GM15510 (cell line): Measurements from ENCODE around the gene STAT2.
A peak's percentile ranks its signal among the peaks of the same experiment; 100 is the strongest.

Experiments used
- POLR2A ChIP-seq: IDR thresholded peaks from 3 replicates; pipeline ENCODE4 v1.6.1; 2011; ENCODE audit warnings: borderline replicate concordance; ENCODE audit not compliant: insufficient read length; ENCODE audit errors: extremely low read depth

STAT2 gene

DNA sequence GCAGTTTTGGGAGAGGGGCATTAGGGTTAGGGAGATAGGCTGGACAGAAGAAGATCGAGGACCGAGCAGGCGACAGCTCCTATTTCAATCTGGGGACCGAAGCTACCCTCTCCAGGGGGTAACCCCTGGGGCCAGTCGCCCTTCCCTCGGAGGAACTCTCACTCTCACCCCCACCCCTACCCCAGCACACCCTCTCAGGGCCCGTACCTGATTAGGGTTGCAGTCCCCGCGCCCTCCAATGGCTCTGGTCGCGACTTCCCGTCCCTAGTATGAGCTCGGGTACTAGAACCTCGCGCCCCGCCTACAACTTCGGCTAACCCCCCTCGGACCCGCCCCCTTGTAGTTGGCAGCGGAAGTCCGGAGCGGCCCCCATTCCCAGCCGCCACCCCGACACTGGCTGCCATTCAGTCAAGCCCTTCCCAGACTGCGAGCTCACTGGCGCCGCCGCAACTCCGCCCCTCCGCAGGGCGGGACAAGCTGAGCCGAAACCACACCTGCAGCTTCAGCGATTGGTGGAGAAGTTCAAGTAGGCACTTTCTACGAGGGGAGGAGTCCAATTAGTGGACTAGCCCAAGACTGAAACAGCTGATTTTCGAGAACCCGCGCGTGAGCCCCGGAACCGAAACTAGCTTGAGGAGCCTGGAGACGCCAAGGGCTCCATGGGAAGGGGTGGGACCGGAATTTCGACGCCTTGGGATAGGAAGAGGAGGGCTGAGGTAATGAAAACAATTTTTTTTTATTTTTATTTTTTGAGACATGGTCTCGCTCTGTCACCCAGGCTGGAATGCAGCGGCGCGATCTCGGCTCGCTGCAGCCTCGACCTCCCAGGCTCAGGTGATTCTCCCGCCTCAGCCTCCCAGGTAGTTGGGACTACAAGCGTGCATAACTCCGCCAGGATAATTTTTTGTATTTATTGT is at the start of gene STAT2:
STAT2 (minus strand) TSS at position 257 of the 917 bp plus-strand sequence. CDS start 3,536 bp downstream, outside the sequence.
- TF ChIP-seq POLR2A, result peak; percentile 87

DNA sequence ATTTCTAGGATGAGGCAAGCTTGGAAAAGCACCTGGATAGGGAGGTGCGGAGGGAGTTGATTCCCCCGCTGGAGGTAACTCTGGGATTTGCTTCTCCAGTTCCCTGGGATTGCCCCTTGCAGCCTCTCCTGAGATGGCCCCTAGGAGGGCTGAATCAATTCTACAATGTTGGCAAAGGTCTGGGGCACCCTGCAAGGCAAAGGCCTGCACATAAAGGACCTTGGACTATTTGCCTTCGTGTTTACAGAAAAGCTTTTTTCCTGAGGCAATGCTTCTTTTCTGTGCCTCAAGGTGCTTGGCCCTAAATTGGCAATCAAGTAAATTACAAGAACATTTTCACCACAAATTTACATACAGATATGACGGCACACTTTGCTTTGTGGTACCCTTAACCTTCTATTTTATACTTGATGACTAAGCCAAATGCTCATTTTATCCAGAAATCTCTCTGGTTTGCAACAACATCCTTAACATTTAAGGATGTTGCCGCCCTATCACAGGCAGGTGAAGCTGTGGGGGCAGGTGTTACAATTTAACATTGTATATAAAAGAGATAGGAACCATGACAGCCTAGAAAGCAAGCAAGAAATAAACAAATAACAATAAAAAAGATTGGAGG is 49.0 kb upstream of the STAT2 start:
- no peak for TF ChIP-seq POLR2A

DNA sequence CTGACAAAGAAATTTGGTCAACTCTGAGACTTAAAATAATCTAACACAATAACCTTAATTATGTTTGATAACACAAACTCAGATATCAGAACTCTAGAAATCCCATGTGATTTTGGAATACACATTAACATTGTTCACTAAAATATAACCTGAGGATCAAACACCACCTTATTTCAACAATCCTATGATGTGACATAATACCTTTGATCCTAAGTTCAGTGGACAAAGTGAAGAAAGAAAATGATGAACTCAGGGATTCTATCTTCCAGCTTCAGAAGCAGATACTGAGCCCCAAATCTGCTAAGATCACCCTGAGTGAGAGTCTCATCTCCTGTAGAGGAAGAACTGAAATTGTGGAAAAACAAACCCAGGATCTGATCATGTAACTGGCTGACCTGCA is 38.4 kb upstream of the STAT2 start:
- no peak for TF ChIP-seq POLR2A

DNA sequence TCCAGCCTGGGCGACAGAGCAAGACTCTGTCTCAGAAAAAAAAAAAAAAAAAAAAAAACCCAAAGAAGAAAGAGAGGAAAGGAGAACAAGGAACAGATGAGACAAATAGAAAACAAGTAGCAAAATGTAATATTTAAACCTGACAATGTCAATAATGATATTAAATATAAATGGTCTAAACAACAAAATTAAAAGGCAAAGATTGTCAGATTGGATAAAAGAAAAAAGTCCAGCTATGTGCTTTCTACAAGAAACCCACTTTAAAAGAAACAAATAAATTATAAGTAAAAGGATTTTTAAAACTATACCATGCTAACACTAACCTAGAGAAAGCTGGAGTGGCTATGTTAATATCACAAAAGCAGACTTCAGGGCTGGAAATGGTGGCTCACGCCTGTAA is 32.4 kb upstream of the STAT2 start:
- TF ChIP-seq POLR2A, result no peak

DNA sequence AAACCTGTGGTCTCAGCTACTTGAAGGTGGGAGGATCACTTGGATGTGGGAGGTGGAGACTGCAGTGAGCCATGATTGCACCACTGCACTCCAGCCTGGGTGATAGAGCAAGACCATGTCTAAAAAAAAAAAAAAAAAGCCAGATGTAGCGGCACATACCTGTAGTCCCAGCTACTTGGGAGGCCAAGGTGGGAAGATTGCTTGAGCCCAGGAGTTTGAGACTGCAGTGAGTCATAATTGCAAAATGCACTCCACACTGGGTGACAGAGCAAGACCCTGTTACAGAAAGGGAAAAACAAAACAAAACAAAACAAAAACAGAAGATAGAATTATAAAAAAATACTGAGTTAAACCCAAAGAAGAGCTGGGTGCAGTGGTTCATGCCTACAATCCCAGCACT is 31.8 kb upstream of the STAT2 start:
- no peak for TF ChIP-seq POLR2A

DNA sequence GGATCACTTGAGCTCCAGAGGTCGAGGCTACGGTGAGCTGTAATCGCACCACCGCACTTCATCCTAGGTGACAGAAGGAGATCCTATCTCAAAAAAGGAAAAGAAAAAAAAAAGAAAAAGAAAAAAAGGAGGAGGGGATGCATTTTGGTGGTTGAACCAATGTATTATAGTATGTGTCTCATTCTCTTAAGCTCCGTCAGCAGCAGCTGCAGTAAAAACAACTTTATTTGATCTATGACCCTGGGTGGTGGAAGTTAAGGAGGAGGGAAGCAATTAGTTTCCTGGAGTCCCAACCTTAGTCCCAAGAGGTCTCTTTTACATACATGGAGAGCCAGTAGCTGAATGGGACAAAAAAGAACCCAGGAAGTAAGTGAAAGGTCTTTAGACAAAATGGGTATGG is 29.5 kb upstream of the STAT2 start:
- no peak for TF ChIP-seq POLR2A

DNA sequence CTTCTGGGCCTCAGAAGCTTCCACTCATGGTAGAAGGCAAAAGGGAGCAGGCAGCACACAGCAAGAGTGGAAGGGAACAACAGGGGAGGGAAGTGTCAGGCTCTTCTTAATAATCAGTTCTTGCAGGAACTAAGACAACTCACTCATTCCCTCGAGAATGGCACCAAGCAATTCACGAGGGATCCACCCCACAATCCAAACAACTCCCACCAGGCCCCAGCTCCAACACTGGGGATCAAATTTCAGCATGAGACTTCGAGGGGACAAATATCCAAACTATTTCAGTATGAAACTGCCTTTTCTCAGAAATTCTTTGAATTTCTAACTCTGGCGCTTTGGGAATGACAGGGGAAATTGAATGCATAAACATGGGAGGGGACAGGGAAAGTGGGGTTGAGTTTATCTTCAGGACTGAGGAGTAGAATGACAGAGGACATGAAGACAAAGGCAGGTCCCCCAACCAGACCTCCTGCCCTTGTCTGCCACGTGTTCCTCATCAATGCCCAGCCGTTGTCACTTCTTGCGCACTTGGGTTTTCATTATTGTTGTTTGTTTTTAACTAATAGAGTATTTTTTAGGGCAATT is 27.3 kb upstream of the STAT2 start:
- TF ChIP-seq POLR2A, result no peak

DNA sequence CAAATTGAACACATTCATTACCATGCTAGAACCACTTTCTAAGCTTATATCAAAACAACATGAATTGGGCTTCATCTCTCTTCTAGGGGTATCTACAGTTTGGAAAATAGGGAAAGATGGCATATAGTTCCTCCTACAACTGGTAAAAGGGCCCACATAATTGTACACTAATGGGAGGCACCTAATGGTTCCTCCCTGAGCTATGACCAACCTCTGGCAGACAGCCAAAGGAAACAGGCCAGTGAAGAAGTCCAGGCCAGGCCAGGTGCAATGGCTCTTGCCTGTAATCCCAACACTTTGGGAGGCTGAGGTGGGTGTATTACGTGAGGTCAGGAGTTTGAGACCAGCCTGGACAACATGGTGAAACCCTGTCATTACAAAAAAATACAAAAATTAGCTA is 26.0 kb upstream of the STAT2 start:
- TF ChIP-seq POLR2A, result no peak

DNA sequence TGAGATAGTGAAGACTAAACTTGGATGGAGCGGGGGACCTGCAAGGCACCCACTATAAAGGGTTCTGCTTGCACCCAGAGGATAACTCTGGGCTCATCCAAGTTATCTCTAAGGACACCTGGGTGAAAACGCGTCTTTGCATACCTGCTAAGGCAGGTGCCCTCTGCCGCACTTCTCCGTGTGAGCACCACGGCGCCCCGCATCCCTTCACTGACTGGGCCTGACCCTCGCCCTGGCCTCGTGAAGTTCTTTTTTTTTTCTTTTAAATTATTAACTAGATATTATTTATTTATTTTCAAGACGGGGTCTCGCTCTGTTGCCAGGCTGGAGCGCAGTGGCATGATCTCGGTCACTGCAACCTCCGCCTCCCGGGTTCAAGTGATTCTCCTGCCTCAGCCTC is 22.7 kb upstream of the STAT2 start:
- TF ChIP-seq POLR2A, result no peak

DNA sequence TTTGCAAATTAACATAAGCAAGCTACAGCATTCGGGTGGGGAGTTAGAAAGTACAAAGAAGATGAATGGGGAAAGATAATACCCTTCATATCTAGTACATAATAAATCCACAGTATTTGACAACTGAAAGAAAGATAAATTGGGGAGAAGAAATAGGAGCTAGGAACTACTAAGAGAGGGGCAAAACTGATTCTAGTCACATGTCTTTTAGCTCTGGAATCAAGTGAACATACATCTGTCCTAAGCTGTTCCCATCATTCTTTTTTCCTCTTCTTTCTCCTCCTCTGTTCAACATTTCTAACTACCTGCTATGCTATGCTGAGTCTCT is 18.0 kb upstream of the STAT2 start:
- no peak for TF ChIP-seq POLR2A

DNA sequence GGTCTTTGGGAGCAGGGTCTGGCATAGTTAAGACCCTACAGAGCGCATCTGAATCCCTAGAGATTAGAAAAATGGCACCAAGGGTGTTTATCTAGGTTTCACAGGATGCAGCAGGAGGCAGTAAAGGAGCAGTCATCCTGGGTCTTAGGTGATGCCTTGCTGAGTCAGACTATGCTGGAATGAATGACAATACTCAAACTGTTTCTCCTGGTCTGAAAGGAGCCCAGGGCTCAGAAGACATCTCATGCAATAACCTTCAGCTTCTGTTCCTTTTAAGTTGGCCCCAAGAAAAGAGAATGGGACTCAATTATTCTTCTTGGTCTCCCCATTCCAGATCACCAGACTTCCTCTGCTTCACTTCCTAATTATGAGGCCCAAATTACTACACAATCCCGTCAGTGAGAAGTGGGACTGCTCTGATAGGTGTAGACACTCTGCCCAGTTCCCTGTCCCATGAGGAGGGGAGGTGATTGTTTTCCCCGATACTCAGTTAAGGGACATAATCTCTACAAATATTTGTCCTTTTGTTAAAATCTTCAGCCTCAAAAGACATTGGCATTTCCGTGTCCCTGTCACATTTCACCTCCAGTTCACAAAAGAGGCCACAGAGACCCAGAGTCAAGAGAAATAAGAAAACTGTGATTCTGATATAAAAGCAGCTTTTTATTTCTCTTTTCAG is 17.5 kb upstream of the STAT2 start:
- no peak for TF ChIP-seq POLR2A

DNA sequence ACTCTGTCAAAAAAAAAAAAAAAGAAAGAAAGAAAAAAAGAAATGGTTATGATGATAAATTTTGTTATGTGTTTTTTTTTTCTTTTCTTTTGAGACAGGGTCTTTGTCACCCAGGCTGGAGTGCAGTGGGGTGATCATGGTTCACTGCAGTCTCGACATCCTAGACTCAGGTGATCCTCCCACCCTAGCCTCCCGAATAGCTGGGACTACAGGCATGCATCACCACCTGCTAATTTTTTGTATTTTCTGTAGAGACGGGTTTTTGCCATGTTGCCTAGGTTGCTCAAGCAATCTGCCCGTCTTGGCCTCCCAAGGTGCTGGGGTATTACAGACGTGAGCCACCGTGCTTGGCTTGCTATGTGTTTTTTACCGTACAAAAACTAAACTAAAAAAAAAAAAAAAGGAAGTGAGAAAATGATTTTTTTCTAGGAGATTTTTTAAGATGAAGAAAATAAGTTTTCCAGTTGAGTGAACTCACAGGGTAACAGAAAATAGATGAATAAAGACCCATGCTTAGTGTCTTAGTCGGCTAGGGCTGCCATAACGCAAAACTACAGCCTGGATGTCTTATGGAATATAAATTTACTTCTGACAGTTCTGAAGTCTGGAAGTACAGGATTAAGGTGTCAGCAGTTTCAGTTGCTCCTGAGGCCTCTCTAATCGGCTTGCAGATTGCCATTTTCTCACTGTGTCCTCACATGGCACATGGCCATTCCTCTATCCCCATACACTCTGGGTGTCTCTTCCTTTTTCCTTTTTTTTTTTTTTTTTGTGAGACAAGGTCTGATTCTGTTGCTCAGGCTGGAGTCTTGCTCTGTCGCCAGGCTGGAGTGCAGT is 15.9 kb upstream of the STAT2 start:
- no peak for TF ChIP-seq POLR2A

DNA sequence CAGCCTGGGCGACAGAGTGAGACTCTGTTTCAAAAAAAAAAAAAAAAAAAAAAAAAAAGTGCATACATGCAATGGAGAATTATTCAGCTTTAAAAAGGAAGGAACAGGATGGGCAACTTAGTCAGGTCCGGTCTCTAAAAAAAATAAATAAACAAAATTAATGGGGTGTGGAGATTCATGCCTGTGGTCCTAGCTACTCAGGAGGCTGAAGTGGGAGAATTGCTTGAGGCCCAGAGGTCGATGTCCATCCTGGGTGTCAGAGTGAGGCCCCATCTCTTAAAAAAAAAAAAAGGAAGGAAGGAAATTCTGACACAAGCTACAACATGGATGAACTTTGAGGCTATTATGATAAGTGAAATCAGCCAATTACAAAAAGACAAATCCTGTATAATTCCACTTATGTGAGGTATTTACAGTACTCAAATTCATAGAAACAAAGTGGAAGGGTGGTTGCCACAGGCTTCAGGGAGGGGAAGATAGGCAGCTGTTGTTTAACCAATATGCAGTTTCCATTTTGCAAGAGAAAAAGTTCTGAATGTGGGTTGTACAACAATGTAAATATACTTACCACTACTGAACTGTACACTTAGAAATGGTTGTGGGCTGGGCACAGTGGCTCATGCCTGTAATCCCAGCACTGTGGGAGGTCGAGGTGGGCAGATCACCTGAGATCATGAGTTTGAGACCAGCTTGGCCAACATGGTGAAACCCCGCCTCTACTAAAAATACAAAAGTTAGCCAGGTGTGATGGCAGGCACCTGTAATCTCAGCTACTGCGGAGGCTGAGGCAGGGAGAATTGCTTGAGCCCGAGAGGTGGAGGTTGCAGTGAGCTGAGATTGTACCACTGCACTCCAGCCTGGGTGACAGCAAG is 15.1 kb upstream of the STAT2 start:
- TF ChIP-seq POLR2A, result no peak
